Dermis microvascular lymphatic vessel endothelial cell (primary cell): Measurements from ENCODE around the gene MEMO1. TPM values are rescaled to one million over a fixed set of nuclear protein-coding genes. Genes with fewer than 3 reads are reported as not detected.

Source experiments
- DNase-seq, 2 donors: peaks; one replicate each; pipeline versions ENCODE4 v3.0.0 to v3.0.0-alpha.2; 2010; ENCODE audit warnings: low read depth in 2 of 2
- total RNA-seq: library from RNA; depleted of rRNA; stranded (reverse); fragments of >200 nt; gene quantifications from 2 replicates; pipeline ENCODE4 v1.2.1, GENCODE V29; 2014

The MEMO1 gene
- total RNA-seq, 1 donor from 2014 or later, result 34.4 TPM

DNA sequence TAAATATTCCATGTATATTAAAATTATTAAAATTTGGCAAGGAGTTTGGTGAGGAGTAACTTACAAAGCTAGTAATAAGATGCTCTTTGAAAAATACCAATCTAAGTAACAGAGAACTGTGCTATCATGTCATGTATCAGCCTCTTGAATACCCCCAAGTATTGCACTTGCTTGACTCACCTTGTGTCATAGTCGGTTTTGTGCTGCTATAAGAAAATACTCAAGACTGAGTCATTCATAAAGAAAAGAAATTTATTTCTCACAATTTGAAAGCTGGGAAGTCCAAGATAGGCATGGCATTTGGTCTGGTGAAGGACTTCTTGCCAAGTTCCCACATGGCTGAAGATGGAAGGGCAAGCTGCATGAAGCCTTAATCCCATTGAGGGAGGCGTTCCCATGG, 179.2 kb downstream of the MEMO1 start:
- DNase-seq, result no peak

GRCh38 chr2:31828891-31829290, 181.9 kb downstream of the MEMO1 start:
- no peak for DNase-seq

DNA sequence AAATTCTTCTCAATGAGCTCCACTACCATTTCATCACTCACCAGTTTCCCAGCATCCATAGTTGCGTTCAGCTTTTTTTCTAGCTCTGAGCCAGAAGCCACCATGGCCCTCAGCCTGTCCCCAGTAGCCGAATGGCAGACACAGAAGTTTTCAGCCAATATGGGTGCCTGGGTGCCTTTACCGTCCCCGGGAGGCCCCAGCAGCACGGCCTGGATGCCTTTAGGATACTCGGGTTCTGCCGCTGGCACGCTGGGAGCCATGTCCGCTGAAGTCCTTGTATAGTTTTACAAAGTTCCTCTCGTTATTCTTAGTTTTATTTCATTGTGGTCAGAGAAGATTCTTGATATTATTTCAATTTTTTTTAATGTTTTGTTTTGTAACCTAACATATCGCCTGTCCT, 187.2 kb downstream of the MEMO1 start:
- DNase-seq, result no peak

DNA sequence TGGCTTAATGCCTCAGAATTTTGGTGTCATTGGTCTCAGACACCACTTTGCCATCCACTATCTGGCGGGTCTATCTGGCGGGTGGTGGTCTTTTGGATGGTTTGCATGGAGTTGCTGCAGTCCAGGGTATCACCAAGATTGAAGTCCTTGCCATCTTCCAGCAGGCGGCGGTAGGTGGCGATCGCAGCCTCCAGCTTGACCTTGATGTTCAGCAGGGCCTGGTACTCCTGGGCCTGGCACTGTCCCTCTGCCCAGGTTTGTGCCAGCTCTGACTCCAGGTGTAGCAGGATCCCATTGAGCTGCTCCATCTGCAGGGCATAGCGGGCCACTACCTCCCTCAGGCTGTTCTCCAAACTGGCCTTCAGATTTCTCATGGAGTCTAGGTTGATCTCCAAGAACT, 188.2 kb downstream of the MEMO1 start:
- DNase-seq, result no peak

Other genes starting within 250 kb of the MEMO1 start
- gene DPY30, start 28.8 kb upstream of the MEMO1 start, total RNA-seq, result 48.4 and 50.3 TPM in 2 replicates
- 25.4 and 26.0 TPM in 2 replicates for gene SPAST, start 52.5 kb upstream of the MEMO1 start, total RNA-seq
- 16.4 and 19.5 TPM in 2 replicates for gene SLC30A6, start 154.9 kb upstream of the MEMO1 start, total RNA-seq